ENCODE measurements around the gene ABHD1.

The ABHD1 gene

DNA sequence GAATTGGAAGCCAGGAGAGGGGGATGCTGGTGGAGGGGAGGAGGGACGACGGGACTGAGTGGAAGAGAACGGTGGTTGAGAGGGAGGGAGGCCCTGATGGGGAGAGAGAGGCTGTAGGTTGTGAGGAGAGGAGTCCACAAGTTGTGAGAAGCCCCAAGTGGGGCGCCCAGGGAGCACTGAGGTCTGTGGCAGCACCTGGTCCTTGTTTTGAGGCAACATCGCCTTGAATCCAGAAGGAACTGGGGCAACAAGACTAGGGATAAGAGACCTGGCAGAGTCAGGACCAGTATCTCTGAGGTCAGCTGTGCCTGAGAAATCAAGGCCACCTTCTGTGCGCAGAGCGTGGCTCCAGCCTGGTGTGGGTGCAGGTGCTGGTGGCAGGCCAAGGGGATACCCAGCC is 14.5 kb downstream of the ABHD1 start:
- no peak for DNase-seq

DNA sequence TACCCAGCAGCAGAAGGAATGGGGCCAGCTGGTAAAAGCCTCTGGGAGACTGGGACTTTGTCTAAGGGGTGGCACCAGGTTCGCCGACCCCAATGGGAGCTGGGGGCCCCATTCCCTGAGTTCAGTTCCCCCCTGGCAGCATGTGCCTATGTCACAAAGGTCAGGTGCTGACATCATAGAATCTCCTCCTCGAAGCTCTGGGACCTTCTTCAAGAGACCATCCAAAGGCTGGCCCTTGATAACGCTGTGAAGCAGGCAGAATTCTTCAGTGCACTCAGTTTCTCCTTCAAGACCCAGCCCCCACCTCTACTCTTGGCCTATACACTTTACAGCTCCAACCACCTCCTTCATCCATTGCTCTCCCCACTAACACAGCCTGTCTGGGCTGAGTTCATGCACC is 15.7 kb downstream of the ABHD1 start, which contains the start of gene PRR30:
Gene PRR30 (minus strand): TSS at position 101 of the 400 bp plus-strand sequence. CDS start 1,081 bp downstream, outside the sequence.
- no peak for DNase-seq

DNA sequence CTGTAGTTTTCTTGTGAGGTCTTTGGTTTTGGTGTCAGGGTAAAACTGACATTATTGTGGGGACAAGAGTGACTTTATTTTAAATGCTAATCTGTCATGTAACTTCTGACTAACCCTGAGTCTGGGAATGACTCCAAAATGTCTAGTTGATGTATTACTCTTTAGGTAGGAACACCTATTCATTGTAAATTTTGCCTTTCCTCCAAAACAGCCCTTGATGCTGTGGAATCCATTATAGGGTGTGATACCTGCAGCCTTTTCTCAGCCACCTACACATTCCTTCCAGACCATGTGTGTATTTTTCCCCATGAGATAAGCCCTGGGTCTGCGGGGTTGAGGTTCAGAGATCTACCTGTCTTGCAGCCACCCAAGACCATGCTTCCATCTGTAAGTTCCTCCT is 19.7 kb downstream of the ABHD1 start:
- no peak for DNase-seq

DNA sequence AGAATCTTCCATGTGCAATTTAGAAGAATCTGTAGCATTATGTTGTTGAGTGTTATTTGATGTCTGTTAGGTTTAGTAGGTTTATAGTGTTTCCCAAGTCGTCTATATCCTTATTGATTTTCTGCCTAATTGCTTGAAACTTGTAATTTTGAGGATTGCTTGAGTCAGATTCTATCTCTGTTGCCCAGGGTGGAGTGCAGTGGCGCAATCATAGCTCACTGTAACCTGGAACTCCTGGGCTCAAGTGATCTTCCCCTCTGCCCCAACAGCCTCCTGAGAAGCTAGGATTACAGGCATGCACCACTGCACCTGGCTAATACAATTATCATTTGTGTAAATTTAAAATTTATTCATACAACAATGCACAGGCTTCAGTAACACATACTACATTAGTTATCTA is 22.1 kb downstream of the ABHD1 start:
- no peak for DNase-seq

DNA sequence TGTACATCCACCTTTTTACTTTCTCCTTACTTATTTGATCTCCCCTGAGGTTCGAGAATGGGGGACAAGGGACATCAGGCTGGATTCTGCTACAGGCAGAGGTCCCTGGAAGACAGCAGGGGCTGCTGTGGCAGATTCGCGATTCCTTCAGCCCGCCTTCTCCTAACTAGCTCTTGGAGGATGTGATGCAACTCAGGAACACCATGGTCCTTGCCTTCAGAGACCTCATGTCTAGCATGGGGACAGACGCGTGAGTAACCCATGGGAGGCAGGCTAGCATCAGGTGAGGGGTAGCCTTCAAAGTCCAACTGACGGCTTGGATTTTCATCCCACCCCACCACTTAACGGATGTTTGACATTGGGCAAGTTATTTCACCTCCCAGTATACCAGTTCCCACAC is 24.3 kb downstream of the ABHD1 start:
- DNase-seq: no peak

DNA sequence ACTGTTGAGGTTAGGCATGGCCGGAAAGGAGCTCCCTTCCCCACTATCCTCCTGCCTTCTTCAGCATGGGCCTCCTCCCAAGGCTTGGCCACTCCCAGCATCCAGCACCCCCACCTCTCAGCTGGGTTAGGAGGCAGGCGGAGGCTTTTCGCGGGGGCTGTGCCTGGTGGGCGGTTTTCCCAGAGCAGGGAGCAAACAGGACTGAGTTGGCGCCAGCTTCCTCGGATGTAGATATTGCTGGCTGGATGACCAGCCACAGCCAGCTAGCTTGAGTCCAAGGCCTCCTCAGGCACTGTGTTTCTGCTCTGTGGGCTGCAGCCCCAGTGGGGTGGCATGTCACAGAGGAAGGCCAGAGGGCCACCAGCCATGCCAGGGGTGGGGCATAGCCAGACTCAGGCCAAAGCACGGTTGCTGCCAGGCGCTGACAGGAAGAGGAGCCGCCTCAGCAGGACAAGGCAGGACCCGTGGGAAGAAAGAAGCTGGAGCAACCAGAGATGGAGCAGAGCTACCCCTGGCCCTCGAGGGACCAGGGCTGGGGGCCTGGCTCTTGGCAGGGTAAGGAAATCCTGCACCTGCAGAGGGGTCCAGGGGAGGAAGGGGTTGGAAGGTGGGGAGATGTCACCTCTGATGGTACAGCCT is 25.3 kb downstream of the ABHD1 start, which contains the start of gene TCF23:
Gene TCF23 (plus strand): TSS at position 204 of the 639 bp plus-strand sequence. CDS start 130 bp downstream, at position 334.
- DNase-seq: no peak

DNA sequence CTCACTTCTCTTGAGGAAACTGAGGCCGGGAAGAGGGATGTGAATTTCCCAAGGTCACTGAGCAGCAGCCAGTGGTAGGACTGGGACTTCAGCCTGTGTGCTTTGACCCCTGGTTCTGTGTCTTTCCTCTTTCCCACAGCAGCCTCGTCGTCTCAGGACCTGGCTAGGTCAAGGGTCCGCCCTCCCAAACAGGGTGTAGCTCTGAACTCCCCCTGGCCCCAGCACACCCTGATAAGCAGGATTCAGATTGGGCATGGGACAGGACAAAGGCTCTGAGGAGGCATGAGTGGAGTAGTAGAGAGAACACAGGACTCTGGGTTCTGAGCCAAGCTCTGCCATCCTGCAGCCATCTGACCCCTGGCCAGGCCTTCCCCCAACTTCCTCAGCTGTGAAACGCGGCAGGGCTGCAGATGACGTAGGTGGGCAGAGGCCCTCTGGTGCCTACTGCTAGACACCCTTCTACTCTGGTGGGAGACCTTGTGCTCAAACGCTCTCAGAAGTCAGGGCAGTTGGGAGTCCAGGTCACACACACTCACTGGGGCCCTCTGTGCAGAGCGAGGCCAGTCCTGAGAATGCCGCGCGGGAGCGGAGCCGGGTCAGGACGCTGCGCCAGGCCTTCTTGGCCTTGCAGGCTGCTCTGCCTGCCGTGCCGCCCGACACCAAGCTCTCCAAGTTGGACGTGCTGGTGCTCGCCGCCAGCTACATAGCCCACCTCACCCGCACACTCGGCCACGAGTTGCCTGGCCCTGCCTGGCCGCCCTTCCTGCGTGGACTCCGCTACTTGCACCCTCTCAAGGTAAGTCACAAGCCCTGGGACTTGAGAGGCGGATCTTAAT is 26.2 kb downstream of the ABHD1 start:
- no peak for DNase-seq

DNA sequence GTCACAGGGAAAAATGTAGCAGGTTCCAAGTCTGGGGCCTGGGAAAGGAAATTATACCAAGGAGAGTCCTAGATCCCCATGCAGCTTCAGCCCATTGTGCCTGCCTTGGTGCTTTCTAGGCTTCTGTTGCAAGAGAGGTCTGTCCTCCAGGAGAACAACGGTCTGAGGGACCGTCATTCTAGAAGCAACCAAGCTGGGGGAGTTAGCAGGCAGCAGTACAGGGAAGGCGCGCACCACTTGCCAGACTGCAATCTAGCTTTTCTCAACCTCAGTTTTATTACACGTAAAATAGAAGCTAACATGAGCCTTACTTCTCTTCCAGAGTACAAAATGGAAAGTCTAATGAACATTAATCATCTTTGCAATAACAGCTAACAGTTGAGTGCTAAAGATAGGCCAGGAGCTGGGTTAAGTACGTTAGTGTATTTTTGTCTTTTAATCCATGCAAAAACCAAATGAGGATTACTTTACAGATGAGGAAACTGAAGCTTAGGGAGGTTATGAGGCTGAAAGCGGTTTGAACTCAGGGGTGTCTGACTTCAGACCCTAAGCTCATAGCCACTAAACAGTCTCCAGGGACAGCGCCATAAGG is 27.1 kb downstream of the ABHD1 start:
- DNase-seq: no peak

DNA sequence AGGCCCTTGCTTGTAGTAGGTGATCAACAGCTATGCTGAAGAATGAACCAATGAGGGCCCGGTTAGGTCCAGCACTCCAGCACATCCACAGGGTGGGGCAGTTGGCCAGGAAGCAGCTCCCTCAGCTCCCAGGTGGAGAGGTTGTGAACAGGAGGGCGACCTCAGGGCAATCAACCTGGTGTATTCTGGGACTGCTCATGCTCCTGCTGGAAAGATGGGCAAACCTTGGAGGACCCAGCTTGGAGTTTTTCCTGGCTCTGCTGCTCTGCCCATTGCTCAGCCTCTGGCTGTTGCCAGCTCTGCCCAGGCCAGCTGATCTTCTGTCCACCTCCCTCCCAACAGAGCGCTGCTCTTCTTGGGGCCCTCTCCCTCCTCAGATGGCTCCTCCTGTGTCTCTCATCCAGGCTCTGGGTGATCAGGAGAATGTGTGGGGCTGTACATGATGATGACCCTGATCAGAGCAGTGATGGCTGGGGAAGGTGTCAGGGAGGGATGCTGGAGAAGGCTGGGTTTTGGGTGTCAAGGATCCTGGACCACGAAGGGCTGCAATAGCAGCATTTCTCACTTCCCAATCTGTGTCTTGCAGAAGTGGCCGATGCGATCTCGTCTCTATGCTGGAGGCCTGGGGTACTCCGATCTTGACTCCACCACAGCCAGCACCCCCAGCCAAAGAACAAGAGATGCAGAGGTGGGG is 28.6 kb downstream of the ABHD1 start:
- DNase-seq: no peak

DNA sequence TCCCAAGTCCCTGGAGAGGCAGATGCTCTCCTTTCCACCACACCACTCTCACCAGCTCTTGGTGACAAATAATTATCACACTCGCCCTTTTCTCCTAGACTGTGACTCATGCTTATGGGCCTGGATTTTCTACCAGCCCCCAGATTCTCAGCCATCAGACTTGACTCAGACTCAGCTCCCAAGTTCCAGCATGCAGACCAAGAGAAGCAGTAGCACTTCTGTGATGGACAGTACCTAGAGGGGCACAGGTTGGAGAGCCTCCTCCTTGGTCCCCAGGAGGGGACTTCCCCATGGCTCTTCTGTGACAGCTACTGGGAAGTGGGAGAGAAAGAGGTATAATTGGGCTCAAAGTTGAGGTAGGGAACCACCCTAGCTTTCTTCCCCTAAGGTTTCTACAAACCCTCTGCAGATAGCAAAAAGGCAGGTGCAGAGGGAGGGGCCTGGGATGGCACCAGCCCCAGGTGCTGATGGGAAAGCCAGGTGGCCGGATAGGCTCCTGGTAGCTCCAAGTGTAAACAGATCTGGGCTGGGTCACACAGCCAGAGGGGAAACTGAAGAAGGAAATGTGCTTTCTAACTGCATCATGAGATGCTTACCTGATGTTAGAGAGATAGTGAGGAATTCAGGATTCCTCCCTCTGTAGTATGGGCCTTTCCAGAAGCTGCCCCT is 29.3 kb downstream of the ABHD1 start:
- no peak for DNase-seq

DNA sequence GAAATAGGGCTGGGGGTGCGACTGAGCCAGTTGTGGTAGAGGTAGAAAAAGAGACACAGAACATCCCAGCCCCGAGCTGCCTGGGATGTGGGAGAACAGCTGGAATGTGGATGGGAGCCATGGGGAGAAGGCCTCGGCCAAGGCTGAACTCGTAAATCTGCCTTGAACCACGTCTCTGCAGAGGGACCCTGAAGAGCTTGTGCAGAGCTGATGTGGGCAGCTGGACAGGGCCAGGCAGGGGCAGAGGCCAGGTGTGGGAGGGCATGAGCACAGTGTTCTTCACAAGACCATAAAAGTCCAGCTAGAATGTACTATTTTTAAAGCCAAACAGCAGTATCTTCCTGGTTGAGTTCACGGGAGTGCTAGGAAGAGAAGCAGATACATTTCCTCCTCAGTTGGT is 30.9 kb downstream of the ABHD1 start:
- no peak for DNase-seq

DNA sequence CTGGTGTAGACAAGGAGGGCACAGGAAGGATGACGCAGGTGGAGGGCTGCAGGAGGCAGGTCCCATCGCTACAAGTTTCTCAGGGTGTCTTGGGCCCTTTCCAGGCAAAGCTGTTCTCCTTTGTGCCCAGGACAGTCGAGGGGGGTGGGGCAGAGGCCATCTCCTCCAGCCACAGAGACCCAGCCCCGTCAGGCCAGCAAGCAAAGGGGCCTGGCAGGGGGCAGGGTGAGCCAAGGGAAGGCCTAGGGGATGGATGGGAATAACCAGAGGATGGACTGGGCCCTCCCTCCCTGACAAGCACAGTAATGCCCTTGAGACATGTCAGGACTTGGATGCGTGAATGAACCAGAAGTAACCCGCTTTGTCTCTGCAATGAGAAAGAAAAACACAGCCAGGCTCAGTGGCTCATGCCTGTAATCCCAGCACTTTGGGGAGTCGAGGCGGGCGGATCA is 31.5 kb downstream of the ABHD1 start:
- DNase-seq: no peak

DNA sequence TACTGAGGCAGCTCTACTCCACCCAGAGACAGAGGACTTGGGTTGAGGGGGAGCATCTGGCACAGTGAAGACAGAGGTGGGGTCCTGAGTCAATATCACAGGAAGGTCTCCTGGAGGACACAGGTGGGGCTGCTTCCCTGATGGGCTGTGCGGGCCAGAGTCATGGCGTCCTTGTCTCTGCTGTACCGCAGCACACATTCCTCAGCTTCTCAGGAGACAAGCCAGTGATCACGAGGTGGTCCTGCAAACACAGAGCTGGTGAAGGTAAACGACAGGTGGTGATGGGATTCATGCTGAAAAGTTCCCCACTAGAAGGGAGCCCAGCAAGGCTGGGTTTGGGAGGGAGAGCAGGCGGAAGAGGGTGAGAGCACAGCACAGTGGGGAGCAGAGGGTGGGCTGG is 34.9 kb downstream of the ABHD1 start:
- no peak for DNase-seq

DNA sequence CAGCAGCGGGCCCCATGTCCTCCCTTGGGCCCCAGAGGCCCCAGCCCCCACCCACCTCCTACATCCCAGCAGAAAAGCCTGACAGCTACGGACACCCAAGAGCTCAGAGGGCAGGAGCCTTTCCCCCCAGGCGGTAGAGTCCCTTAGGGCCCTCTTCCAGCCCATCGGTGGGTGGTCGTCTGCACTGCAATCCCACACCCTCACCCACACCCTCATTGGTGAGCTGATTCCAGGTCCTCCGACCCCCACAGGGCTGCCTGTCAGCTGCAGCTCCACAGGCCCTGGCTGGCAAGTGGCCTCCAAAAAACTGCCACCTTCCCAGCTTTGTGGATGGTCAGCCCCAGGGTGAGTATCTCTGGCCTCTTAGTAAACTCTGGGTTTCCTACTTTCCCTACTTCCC is 35.7 kb downstream of the ABHD1 start:
- DNase-seq: no peak

DNA sequence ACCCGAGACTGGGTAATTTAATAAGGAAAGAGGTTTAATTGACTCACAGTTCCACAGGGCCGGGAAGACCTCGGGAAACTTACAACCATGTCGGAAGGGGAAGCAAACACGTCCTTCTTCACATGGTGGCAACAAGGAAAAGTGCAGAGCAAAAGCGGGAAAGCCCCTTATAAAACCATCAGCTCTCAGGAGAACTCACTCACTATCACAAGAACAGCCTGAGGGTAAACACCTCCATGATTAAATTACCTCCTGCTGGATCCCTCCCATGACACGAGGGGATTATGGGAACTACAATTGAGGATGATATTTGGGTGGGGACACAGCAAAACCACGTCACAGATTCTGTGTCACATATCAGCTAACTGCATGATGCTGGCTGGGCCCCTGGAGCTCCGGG is 36.6 kb downstream of the ABHD1 start:
- DNase-seq: no peak

DNA sequence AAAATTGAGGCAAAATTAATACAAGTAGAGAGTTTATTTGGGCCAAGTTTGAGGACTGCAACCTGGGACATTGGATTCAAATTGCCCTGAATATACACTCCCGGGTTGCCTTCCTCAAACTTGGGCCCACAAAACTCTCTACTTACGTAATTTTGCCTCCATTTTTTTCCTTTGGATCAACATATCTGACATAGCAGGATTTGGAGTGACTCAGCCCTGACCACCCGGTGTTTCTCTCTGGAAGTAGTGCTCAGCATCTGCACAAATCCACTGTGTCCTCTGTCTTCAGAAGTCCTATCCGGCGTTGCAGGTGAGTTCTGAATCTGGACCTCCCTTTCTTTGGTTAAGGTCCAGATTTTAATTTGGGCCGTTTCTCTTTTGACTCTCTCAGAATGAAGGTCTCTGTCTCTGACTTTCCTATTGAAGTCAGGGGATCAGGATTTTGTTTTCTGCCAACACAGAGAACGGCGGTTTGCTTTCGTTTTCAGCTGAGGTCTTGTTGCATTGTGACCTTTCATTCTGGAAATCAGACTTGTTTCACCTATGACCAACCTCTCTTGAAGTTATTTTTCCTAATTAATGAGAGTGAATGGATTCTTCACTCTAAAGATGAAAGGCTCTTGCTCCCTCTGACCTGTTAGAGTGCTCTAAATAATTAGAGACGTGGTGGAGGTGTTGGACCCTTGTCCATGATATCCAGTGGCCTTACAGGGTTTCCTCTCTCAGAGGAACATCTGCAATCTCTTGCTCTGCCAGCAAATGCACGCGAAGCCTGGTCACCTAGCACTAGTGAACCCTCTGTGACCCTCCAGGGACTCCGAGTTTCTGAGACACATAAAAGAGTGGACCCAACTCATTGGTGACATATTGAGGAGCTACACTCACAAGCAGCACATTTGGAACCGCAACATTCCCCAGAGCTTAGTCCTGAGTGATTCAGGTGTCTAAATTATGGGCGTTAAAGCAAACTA is 38.8 kb downstream of the ABHD1 start:
- no peak for DNase-seq

DNA sequence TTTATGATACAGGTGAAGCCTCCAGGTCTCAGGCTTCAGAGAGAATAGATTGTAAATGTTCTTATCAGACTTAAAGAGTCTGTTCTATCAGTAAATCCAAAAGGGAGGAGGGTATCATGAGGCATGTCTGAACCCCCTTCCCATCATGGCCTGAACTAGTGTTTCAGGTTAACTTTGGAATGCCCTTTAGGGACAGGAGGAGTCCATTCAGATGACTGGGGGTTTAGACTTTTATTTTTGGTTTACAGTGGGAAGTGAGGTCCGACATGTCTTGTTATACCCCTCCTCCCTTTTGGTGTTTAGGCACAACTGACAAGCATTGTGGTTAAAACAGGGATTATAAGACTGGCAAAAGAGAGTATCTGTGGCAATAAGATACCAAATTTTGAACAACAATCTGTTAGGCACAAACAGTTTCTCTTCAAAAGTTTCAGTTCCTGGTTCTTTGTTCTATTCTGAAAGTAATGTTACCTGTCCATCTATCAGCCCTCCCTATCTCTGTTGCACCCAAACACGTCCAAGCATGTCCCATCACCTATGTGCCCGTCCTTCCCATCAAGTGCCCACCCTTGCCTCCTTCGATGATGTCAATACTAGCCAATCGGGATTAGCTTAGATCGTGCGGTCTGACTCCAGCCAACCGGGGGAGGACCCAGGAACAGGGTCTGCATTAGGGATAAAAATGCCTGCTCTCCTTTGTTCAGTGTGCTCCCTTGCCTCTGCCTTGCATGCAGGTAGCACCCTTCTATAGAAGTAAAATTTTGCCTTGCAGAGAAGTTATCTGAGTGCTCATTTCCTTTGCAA is 41.5 kb downstream of the ABHD1 start:
- DNase-seq: no peak

DNA sequence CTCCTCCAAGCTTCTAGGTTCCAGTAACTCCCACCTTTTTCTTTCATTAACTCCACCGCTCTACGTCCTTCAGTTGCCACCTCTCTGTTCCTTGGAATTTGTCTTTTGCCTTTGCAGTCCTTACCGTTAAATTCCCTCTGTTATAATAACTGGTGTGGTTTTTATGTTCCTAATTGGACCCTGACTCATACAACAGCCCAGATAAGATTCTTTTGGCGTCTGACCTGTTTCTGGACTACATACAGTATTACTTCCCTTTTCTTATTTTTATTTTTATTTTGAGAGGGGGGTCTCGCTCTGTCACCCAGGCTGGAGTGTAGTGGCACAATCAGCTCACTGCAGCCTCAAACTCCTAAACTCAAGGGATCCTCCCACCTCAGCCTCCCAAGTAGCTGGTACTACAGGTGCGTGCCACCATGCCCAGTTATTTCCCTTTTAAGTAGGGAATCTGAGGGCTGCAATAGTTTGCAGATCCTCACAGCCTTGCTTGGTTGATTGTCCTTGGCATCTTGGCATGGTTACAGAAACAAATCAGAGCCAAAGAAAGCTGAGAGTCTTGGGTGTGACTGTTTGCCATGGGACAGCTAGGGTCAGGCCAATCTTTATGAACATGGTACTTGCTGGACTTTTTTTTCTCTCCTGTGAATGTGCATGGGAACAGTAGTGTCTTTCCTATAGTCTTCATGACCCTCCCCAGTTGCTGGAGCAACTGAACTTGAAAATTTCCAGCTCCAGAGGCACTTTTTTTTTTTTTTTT is 47.1 kb downstream of the ABHD1 start:
- no peak for DNase-seq

DNA sequence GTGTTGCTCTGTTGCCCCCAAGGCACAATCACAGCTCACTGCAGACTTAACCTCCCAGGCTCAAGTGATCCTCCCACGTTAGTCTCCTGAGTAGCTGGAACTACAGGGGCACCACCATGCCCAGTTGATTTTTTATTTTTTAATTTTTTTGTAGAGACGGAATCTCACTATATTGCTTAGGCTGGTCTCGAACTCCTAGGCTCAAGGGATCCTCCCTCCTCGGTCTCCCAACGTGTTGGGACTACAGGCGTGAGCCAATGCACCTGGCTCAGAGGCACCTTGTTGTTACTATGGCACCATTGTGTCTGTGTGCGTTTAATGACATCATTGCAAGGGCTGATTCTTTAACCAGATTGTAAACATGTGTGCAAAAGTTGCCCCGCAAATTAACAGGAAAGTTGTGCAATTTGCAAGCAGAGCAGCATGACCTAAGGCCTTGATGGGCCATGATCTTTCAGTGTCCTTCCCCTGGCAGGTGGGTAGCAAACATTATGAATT is 47.8 kb downstream of the ABHD1 start:
- no peak for DNase-seq

DNA sequence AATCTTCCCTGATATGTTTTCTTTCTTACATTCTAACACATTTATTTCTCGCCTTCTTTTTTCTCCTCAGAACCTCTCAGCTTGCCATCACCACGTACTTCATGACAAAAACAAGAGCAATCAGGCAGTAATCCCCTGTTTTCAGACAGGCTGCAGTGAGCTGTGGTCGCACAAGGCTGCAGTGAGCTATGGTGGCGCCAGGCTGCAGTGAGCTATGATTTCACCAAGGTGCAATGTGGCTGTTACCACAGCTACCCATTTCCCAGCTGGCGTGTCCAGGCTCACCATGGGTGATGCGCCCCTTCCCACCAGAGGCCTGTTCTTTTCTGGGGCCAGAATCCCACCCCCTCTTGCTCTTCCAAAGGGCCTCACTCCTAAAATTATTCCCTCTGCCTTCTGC is 51.0 kb downstream of the ABHD1 start:
- no peak for DNase-seq
